ENCODE measurements around the gene SERINC4.
"Not testable (repeated sequence)": the region's sequence is repeated elsewhere in the genome, so short reads cannot be mapped to it uniquely, and the experiment has no call there.

SERINC4 gene

GRCh38 chr15:43749690-43750345 lies 50.2 kb downstream of the SERINC4 start:
- no peak for DNase-seq

GRCh38 chr15:43748376-43748775 lies 51.6 kb downstream of the SERINC4 start:
- DNase-seq = no peak

- DNase-seq = not testable (repeated sequence)
Observed at GRCh38 chr15:43746903-43747309, 53.1 kb downstream of the SERINC4 start.

- DNase-seq = peak; percentile 92
Observed at GRCh38 chr15:43746245-43746902, 53.6 kb downstream of the SERINC4 start, which contains the start of gene PDIA3. Gene PDIA3 (plus strand): TSS chr15:43746438. CDS start chr15:43746540, 102 bp downstream.

Measured in right kidney (tissue), 1 donor.